GM19035 (cell line): ENCODE measurements around the gene IQSEC1.

Source experiments
- ATAC-seq: cut with Tn5 transposase; IDR thresholded peaks from one replicate; pipeline ENCODE4 v1.9.1; 2021; ENCODE audit not compliant: unreplicated experiment

IQSEC1 gene

DNA sequence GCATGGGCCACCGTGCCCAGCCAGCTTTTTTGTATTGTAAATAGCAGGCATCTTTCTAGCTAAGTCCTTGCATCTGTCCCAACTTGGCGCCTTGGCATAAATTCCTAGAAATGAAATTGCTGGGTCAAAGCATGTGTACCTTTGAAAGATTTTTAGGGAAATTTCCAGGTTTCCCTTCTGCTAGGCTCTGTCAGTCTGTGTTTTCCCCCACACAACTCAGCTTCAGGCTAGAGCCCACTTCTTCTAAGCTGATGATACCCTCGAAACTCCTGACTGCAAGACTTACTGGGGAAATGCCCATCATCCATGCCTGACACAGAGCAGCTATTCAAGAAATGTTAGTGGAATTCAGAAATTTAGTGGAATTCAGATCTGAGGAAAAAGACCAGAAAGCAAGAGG lies 221.0 kb downstream of the IQSEC1 start:
- ATAC-seq: no peak
